SK-N-SH treated with all-trans-retinoic acid at 6 μM for 48 hours (cell line): Measurements from ENCODE around the gene FZD1.

Experiments used
- ATAC-seq: fragments of 200-7000 bp; cut with Tn5 transposase; 3 replicates; pipeline ENCODE4 v1.9.1; 2020; ENCODE audit warnings: mild to moderate bottlenecking, moderate library complexity
- ARNTL ChIP-seq: fragments of 450-650 bp; formaldehyde crosslinking; IDR thresholded peaks from 2 replicates; pipeline ENCODE4 v1.5.0; 2020; ENCODE audit warnings: low read depth, mild to moderate bottlenecking, moderate library complexity, borderline replicate concordance
- BACH2 ChIP-seq: fragments of 250-450 bp; sonication (Bioruptor Pico); IDR thresholded peaks from 2 replicates; pipeline ENCODE4 v1.9.0; 2021; ENCODE audit warnings: mild to moderate bottlenecking, borderline replicate concordance
- CREB5 ChIP-seq: fragments of 250-450 bp; sonication (Bioruptor Pico); IDR thresholded peaks from 2 replicates; pipeline ENCODE4 v1.5.1; 2020; ENCODE audit warnings: low read depth, mild to moderate bottlenecking, moderate library complexity
- CSDC2 ChIP-seq: fragments of 250-450 bp; sonication (Bioruptor Pico); IDR thresholded peaks from 2 replicates; pipeline ENCODE4 v1.5.0; 2020; ENCODE audit warnings: mild to moderate bottlenecking, moderate library complexity
- ESRRG ChIP-seq: fragments of 250-450 bp; sonication (Bioruptor Pico); IDR thresholded peaks from 2 replicates; pipeline ENCODE4 v1.6.1; 2021; ENCODE audit warnings: mild to moderate bottlenecking
- GLIS3 ChIP-seq: fragments of 250-450 bp; sonication (Bioruptor Pico); IDR thresholded peaks from 2 replicates; pipeline ENCODE4 v1.5.0; 2020; ENCODE audit warnings: mild to moderate bottlenecking, moderate library complexity
- ISL1 ChIP-seq: fragments of 250-450 bp; sonication (Bioruptor Pico); IDR thresholded peaks from 2 replicates; pipeline ENCODE4 v2.1.2; 2022; ENCODE audit warnings: mild to moderate bottlenecking, moderate library complexity
- OSR1 ChIP-seq: fragments of 250-450 bp; sonication (Bioruptor Pico); IDR thresholded peaks from 2 replicates; pipeline ENCODE4 v1.8.0; 2022; ENCODE audit warnings: moderate library complexity, mild to moderate bottlenecking, inconsistent platforms
- PATZ1 ChIP-seq: fragments of 250-450 bp; sonication (Bioruptor Pico); IDR thresholded peaks from 2 replicates; pipeline ENCODE4 v1.8.0; 2020; ENCODE audit warnings: mild to moderate bottlenecking, moderate library complexity, borderline replicate concordance
- POU6F1 ChIP-seq: fragments of 250-450 bp; sonication (Bioruptor Pico); IDR thresholded peaks from 2 replicates; pipeline ENCODE4 v1.8.0; 2021; ENCODE audit warnings: low read depth, mild to moderate bottlenecking, moderate library complexity, borderline replicate concordance
- PPARA ChIP-seq: fragments of 250-450 bp; sonication (Bioruptor Pico); IDR thresholded peaks from 2 replicates; pipeline ENCODE4 v1.5.0; 2020; ENCODE audit warnings: mild to moderate bottlenecking, borderline replicate concordance
- RARB ChIP-seq: fragments of 250-450 bp; sonication (Bioruptor Pico); IDR thresholded peaks from 2 replicates; pipeline ENCODE4 v1.8.0; 2021; ENCODE audit warnings: mild to moderate bottlenecking, moderate library complexity
- SNAI2 ChIP-seq: fragments of 250-450 bp; sonication (Bioruptor Pico); IDR thresholded peaks from 2 replicates; pipeline ENCODE4 v1.5.0; 2020; ENCODE audit warnings: mild to moderate bottlenecking, moderate library complexity
- TCF4 ChIP-seq: fragments of 250-450 bp; sonication (Bioruptor Pico); IDR thresholded peaks from 2 replicates; pipeline ENCODE4 v1.8.0; 2021; ENCODE audit warnings: mild to moderate bottlenecking, moderate library complexity, borderline replicate concordance
- TOX ChIP-seq: fragments of 250-450 bp; sonication (Bioruptor Pico); IDR thresholded peaks from 2 replicates; pipeline ENCODE4 v1.8.0; 2021; ENCODE audit warnings: mild to moderate bottlenecking, moderate library complexity, borderline replicate concordance
- TSHZ2 ChIP-seq: fragments of 250-450 bp; sonication (Bioruptor Pico); IDR thresholded peaks from 2 replicates; pipeline ENCODE4 v1.5.0; 2020; ENCODE audit warnings: mild to moderate bottlenecking, moderate library complexity
- ZC3H10 ChIP-seq: fragments of 250-450 bp; sonication (Bioruptor Pico); IDR thresholded peaks from 2 replicates; pipeline ENCODE4 v1.5.1; 2021; ENCODE audit warnings: mild to moderate bottlenecking, moderate library complexity
- ZFP3 ChIP-seq: fragments of 250-450 bp; sonication (Bioruptor Pico); IDR thresholded peaks from 2 replicates; pipeline ENCODE4 v1.5.0; 2020; ENCODE audit warnings: mild to moderate bottlenecking, moderate library complexity
- ZFP30 ChIP-seq: fragments of 450-650 bp; formaldehyde crosslinking; IDR thresholded peaks from 2 replicates; pipeline ENCODE4 v1.5.0; 2022; ENCODE audit warnings: mild to moderate bottlenecking, moderate library complexity
- ZNF565 ChIP-seq: fragments of 450-650 bp; formaldehyde crosslinking; conservative IDR thresholded peaks from 2 replicates; pipeline ENCODE4 v1.5.0; 2020; ENCODE audit warnings: low read depth, mild to moderate bottlenecking, moderate library complexity
- ZNF70 ChIP-seq: fragments of 450-650 bp; formaldehyde crosslinking; IDR thresholded peaks from 2 replicates; pipeline ENCODE4 v1.5.0; 2020; ENCODE audit warnings: mild to moderate bottlenecking, moderate library complexity
- ZNF8 ChIP-seq: fragments of 450-650 bp; formaldehyde crosslinking; IDR thresholded peaks from 2 replicates; pipeline ENCODE4 v1.5.0; 2020; ENCODE audit warnings: mild to moderate bottlenecking, moderate library complexity
- TF ChIP-seq, protein P1 (sequence below): fragments of 250-450 bp; sonication (Bioruptor Pico); IDR thresholded peaks from 2 replicates; pipeline ENCODE4 v1.5.1; 2021; ENCODE audit warnings: mild to moderate bottlenecking, moderate library complexity

The FZD1 gene

DNA sequence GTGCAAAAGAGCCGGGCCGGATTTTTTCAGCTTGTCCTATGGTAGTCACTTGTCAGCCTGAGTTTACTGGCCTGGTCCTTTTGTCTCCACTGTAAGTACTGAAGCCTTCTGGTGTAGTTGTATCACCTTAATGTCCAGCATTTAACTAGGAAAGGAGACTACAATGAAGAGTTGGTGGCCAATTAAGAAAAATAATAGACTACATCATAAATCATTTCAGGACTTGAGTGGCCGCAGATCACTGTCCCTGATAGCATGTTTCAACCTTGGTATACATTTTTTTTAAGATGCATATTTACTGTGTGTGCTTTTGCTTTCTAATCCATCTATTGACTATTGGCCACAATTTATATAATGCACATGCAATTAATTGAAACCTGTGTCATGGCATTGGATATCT is 6.1 kb downstream of the FZD1 start:
- no peak for ATAC-seq
- TF ChIP-seq TCF4 (CRISPR knock-in tag) = no peak
- no peak for TF ChIP-seq ZFP3 (CRISPR knock-in tag)
- TF ChIP-seq SNAI2 = no peak
- TF ChIP-seq ISL1 = no peak
- TF ChIP-seq GLIS3 (CRISPR knock-in tag) = no peak
- TF ChIP-seq PATZ1 (CRISPR knock-in tag) = no peak
- TF ChIP-seq ZNF565 (CRISPR knock-in tag) = no peak
- no peak for TF ChIP-seq ZFP30 (CRISPR knock-in tag)
- TF ChIP-seq BACH2 (CRISPR knock-in tag) = no peak
- TF ChIP-seq RARB (CRISPR knock-in tag) = no peak
- TF ChIP-seq CSDC2 (CRISPR knock-in tag) = no peak
- TF ChIP-seq TOX (CRISPR knock-in tag) = no peak
- TF ChIP-seq ZNF70 (CRISPR knock-in tag) = no peak
- no peak for TF ChIP-seq OSR1 (CRISPR knock-in tag)
- no peak for TF ChIP-seq ESRRG (CRISPR knock-in tag)
- TF ChIP-seq, protein P1, sequence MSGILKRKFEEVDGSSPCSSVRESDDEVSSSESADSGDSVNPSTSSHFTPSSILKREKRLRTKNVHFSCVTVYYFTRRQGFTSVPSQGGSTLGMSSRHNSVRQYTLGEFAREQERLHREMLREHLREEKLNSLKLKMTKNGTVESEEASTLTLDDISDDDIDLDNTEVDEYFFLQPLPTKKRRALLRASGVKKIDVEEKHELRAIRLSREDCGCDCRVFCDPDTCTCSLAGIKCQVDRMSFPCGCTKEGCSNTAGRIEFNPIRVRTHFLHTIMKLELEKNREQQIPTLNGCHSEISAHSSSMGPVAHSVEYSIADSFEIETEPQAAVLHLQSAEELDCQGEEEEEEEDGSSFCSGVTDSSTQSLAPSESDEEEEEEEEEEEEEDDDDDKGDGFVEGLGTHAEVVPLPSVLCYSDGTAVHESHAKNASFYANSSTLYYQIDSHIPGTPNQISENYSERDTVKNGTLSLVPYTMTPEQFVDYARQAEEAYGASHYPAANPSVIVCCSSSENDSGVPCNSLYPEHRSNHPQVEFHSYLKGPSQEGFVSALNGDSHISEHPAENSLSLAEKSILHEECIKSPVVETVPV (CRISPR knock-in tag) = no peak
- no peak for TF ChIP-seq ARNTL
- no peak for TF ChIP-seq PPARA (CRISPR knock-in tag)
- no peak for TF ChIP-seq ZC3H10

GRCh38 chr7:91276909-91277308 is 12.7 kb downstream of the FZD1 start:
- ATAC-seq = no peak
- TF ChIP-seq ZNF565 (CRISPR knock-in tag) (no peak), ZNF70 (CRISPR knock-in tag) (no peak), TOX (CRISPR knock-in tag) (no peak), ISL1 (no peak), PPARA (CRISPR knock-in tag) (no peak), CSDC2 (CRISPR knock-in tag) (no peak), CREB5 (CRISPR knock-in tag) (no peak), ARNTL (no peak), ZFP30 (CRISPR knock-in tag) (no peak), ZNF8 (CRISPR knock-in tag) (no peak), POU6F1 (no peak), ESRRG (CRISPR knock-in tag) (no peak)

DNA sequence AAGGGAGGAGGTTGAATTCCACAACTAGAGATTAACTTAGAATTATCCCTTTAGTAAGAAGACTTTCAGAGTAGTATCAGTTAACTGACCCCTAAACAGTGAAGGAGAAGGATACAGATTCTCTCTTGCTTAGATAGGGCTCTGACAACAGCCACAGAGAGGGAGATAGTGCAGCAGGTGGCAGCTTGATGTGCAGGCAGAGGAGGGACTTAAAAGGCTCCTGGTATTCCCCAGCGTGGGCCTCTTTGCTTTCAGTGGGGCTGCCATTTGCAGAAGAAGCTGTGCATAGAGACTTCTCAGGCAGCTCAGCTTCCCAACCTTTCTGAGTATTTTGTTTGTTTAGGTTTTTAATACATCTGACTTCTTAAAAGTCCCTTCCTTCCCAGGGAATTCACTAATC is 16.0 kb downstream of the FZD1 start:
- ATAC-seq = peak; percentile 54

More for the DNA sequence above, 16.0 kb downstream of the FZD1 start:
- TF ChIP-seq ARNTL = no peak
- no peak for TF ChIP-seq ESRRG (CRISPR knock-in tag)
- TF ChIP-seq BACH2 (CRISPR knock-in tag) = no peak
- TF ChIP-seq CREB5 (CRISPR knock-in tag) = no peak
- TF ChIP-seq TSHZ2 (CRISPR knock-in tag) = no peak
- TF ChIP-seq ZNF565 (CRISPR knock-in tag) = no peak
- no peak for TF ChIP-seq CSDC2 (CRISPR knock-in tag)
- no peak for TF ChIP-seq PATZ1 (CRISPR knock-in tag)
- no peak for TF ChIP-seq OSR1 (CRISPR knock-in tag)
- TF ChIP-seq ZNF70 (CRISPR knock-in tag) = no peak
- no peak for TF ChIP-seq ZFP3 (CRISPR knock-in tag)
- no peak for TF ChIP-seq ZC3H10
- no peak for TF ChIP-seq TCF4 (CRISPR knock-in tag)
- no peak for TF ChIP-seq ISL1
- no peak for TF ChIP-seq PPARA (CRISPR knock-in tag)
- TF ChIP-seq SNAI2 = no peak
- no peak for TF ChIP-seq ZNF8 (CRISPR knock-in tag)
- no peak for TF ChIP-seq TOX (CRISPR knock-in tag)
- no peak for TF ChIP-seq GLIS3 (CRISPR knock-in tag)
